Duodenal mucosa (tissue), 2 donors: ENCODE results near the gene TRMT2A.

Experiments used
- H3K27ac ChIP-seq: one replicate; pipeline ENCODE4 v1.7.0; 2013; ENCODE audit warnings: low read depth, low read length
- H3K27me3 ChIP-seq, 2 donors: one replicate each; pipeline ENCODE4 v1.7.0; 2013; ENCODE audit warnings: low read length in 2 of 2, control low read depth in 1 of 2; ENCODE audit not compliant: insufficient read depth in 2 of 2, control insufficient read depth in 1 of 2
- H3K36me3 ChIP-seq, 2 donors: one replicate each; pipeline ENCODE4 v1.7.0; 2013; ENCODE audit warnings: low read length in 2 of 2, control low read depth in 1 of 2; ENCODE audit not compliant: insufficient read depth in 2 of 2, control insufficient read depth in 1 of 2
- H3K4me1 ChIP-seq, 2 donors: one replicate each; pipeline ENCODE4 v1.7.0; 2013; ENCODE audit warnings: low read length in 2 of 2, control low read depth in 1 of 2; ENCODE audit not compliant: insufficient read depth in 2 of 2, control insufficient read depth in 1 of 2
- H3K4me3 ChIP-seq, 2 donors: one replicate each; pipeline ENCODE4 v1.7.0; 2013; ENCODE audit warnings: low read length in 2 of 2, low read depth in 1 of 2
- H3K9ac ChIP-seq, 2 donors: one replicate each; pipeline ENCODE4 v1.7.0; 2013; ENCODE audit warnings: low read length in 2 of 2, low read depth in 1 of 2
- H3K9me3 ChIP-seq, 2 donors: one replicate each; pipeline ENCODE4 v1.7.0; 2013; ENCODE audit warnings: low read length in 2 of 2, control low read depth in 1 of 2; ENCODE audit not compliant: control insufficient read depth in 1 of 2

TRMT2A gene

GRCh38 chr22:20141186-20142077 lies 24.4 kb upstream of the TRMT2A start:
- H3K27ac ChIP-seq, result no peak overlapping the region
- H3K27me3 ChIP-seq, result no peaks in the 10 kb centered on the region
- H3K4me3 ChIP-seq, result no peak overlapping the region
- H3K36me3 ChIP-seq, result peaks cover 4 to 6% of the 10 kb centered on the region in 2 donors
- H3K9me3 ChIP-seq, result no peaks in the 10 kb centered on the region
- H3K9ac ChIP-seq, result no peak overlapping the region
- peaks cover 0 to 3% of the 10 kb centered on the region in 2 donors for H3K4me1 ChIP-seq

DNA sequence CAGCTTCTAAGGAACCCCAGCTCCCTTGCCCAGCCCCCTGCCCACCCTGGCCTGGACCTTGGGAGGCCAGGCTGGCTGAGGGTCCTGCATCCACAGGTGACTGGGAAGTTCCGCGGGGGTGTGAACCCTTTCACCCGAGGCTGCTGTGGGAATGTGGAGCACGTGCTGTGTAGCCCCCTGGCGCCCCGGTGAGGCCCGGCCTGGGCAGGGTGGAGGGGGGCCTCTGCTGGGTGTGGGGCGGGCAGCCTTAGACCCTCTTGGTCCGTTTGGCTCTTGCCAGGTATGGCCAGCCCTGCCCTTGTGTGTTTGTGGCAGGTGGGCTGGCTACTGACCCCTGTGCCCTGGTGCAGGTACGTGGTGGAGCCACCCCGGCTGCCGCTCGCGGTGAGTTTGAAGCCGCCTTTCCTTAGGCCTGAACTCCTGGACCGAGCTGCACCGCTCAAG lies 23.5 kb upstream of the TRMT2A start:
- no peak overlapping the region for H3K9ac ChIP-seq
- peaks cover 4 to 6% of the 10 kb centered on the region in 2 donors for H3K36me3 ChIP-seq
- no peaks in the 10 kb centered on the region for H3K27me3 ChIP-seq
- peaks cover 0 to 3% of the 10 kb centered on the region in 2 donors for H3K4me1 ChIP-seq
- no peak overlapping the region for H3K27ac ChIP-seq
- no peaks in the 10 kb centered on the region for H3K9me3 ChIP-seq
- H3K4me3 ChIP-seq, result no peak overlapping the region

DNA sequence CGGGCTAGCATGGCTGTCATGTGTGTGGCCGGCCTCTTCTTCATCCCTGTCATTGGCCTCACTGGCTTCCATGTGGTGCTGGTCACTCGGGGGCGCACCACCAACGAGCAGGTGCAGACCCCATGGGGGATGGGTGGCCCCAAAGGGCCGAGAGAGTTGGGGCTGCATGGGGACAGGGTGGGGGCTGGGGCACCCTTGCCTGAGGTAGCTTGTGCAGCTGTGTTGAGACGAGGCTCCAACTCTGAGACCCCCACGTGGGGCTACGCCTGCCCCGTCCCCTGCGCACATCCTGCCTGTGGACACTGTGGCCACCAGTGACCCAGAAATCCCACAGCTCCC lies 23.1 kb upstream of the TRMT2A start:
- no peaks in the 10 kb centered on the region for H3K9me3 ChIP-seq
- H3K9ac ChIP-seq, result no peak overlapping the region
- H3K36me3 ChIP-seq, result peaks cover 4 to 6% of the 10 kb centered on the region in 2 donors
- H3K27me3 ChIP-seq, result no peaks in the 10 kb centered on the region
- no peak overlapping the region for H3K27ac ChIP-seq
- no peak overlapping the region for H3K4me3 ChIP-seq
- H3K4me1 ChIP-seq, result peaks cover 0 to 3% of the 10 kb centered on the region in 2 donors

- Histone ChIP-seq H3K27ac (no peak overlapping the region), H3K4me3 (no peak overlapping the region), H3K9me3 (no peaks in the 10 kb centered on the region), H3K27me3 (no peaks in the 10 kb centered on the region), H3K9ac (no peak overlapping the region), H3K36me3 (peaks cover 4 to 6% of the 10 kb centered on the region in 2 donors), H3K4me1 (peaks cover 0 to 3% of the 10 kb centered on the region in 2 donors)
These were observed 22.5 kb upstream of the TRMT2A start for GRCh38 chr22:20139391-20140106.

- Histone ChIP-seq H3K9me3 (no peaks in the 10 kb centered on the region), H3K27ac (no peak overlapping the region), H3K4me3 (no peak overlapping the region), H3K4me1 (peaks cover 0 to 3% of the 10 kb centered on the region in 2 donors), H3K36me3 (peaks cover 4 to 6% of the 10 kb centered on the region in 2 donors), H3K27me3 (no peaks in the 10 kb centered on the region), H3K9ac (no peak overlapping the region)
These were observed 21.8 kb upstream of the TRMT2A start for GRCh38 chr22:20138868-20139267.

- H3K27me3 ChIP-seq, result no peaks in the 10 kb centered on the region
- H3K36me3 ChIP-seq, result peaks cover 4 to 6% of the 10 kb centered on the region in 2 donors
- H3K4me3 ChIP-seq, result no peak overlapping the region
- H3K27ac ChIP-seq, result no peak overlapping the region
- peaks cover 0 to 3% of the 10 kb centered on the region in 2 donors for H3K4me1 ChIP-seq
- no peaks in the 10 kb centered on the region for H3K9me3 ChIP-seq
- H3K9ac ChIP-seq, result no peak overlapping the region
These were observed 21.4 kb upstream of the TRMT2A start for GRCh38 chr22:20138417-20138738.

- Histone ChIP-seq H3K36me3 (peaks cover 4 to 6% of the 10 kb centered on the region in 2 donors), H3K4me1 (peaks cover 2 to 6% of the 10 kb centered on the region in 2 donors), H3K4me3 (no peak overlapping the region), H3K27me3 (no peaks in the 10 kb centered on the region), H3K9me3 (no peaks in the 10 kb centered on the region), H3K9ac (no peak overlapping the region), H3K27ac (no peak overlapping the region)
These were observed 20.8 kb upstream of the TRMT2A start for GRCh38 chr22:20137671-20138416.

DNA sequence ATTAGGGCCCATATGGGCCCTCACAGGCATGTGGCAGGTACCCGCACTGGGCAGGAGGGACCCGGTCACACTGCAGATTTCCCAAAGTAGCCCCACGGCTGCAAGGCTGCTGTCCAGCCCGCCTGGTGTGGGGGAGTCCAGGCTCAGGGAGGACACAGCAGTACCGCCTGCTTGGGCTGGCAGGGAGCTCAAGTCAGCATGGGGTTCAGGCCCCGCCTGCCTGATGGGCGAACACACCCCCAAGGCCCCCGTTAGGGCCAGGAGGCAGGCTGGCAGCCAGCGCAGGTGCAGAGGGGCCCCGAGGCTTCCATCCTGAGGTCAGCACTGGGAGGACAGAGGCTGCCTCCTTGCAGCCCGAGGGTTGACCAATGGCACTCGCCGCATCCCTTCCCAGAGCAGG lies 20.1 kb upstream of the TRMT2A start:
- H3K27ac ChIP-seq, result no peak overlapping the region
- H3K9me3 ChIP-seq, result no peaks in the 10 kb centered on the region
- H3K27me3 ChIP-seq, result no peaks in the 10 kb centered on the region
- no peak overlapping the region for H3K4me3 ChIP-seq
- peaks cover 7 to 13% of the 10 kb centered on the region in 2 donors for H3K4me1 ChIP-seq
- peaks cover 4 to 6% of the 10 kb centered on the region in 2 donors for H3K36me3 ChIP-seq
- no peak overlapping the region for H3K9ac ChIP-seq

- Histone ChIP-seq H3K9ac (no peak overlapping the region), H3K27me3 (no peaks in the 10 kb centered on the region), H3K4me1 (peaks cover 7 to 14% of the 10 kb centered on the region in 2 donors), H3K4me3 (no peak overlapping the region), H3K36me3 (peaks cover 4 to 6% of the 10 kb centered on the region in 2 donors), H3K9me3 (no peaks in the 10 kb centered on the region), H3K27ac (no peak overlapping the region)
These were observed 19.5 kb upstream of the TRMT2A start for GRCh38 chr22:20136603-20136873.
